ENCODE data around the gene HEG1.

HEG1 gene

DNA sequence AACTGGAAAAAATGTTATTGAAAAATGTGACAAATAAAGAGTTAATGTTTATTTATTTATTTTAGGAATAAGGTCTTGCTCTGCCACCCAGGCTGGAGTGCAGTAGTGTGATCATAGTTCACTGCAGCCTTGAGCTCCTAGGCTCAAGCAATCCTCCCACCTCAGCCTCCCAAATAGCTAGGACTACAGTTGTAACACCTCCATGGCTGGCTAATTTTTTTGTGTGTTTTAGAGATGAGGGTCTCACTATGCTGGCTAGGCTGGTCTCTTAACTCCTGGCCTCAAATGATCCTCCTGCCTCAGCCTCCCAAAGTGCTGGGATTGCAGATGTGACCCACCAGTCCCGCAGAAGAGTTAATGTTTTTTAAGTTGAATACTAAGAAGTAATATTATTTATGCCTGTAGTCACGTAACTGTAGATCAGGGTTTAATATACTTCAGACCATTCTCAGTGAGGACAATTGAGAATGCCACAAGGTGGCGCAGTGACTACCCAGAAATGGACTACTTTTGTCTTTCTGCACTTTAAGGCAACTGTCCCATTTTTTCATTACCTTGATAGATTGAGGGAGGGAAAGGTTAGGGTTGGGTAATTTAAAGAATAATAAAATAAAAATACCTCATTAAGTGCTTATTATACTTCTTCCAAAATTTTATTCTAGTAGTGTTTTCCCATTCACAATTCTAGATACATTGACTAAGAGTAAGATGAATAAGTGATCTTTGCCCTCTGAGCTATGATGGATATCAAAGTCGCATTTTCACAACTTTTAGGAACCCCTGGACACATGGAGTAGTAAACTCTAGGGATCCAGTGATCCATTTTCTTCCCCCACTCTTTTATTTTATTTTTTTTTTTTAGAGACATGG, 127.2 kb downstream of the HEG1 start:
- no peaks in the 10 kb centered on the region for H3K9me3 ChIP-seq (ENCODE audit: insufficient read depth, low read depth, low read length)
- H3K79me1 ChIP-seq (ENCODE audit: low read length): no peaks in the 10 kb centered on the region
- no peak overlapping the region for H2AK5ac ChIP-seq (ENCODE audit: low read length)
- no peak overlapping the region for H3K4me2 ChIP-seq (ENCODE audit: low read length)
- H3K18ac ChIP-seq (ENCODE audit: low read length): no peak overlapping the region
- H4K91ac ChIP-seq (ENCODE audit: low read depth, low read length): no peak overlapping the region
- H3K27ac ChIP-seq (ENCODE audit: low read depth, low read length): no peak overlapping the region
- H3K23ac ChIP-seq (ENCODE audit: low read length): no peak overlapping the region
- no peak overlapping the region for H2AFZ ChIP-seq (ENCODE audit: insufficient read depth, low read length, poor library complexity)
- no CpG with 5 or more reads among the region's 4 CpGs for WGBS (ENCODE audit: extremely low coverage, insufficient coverage, insufficient read length)
- H3K4me3 ChIP-seq (ENCODE audit: low read depth, low read length): no peak overlapping the region
- H3K79me2 ChIP-seq (ENCODE audit: control insufficient read depth, insufficient read depth, low read length, poor library complexity): no peaks in the 10 kb centered on the region
- no peak overlapping the region for H3K4ac ChIP-seq (ENCODE audit: low read depth, low read length)
- DNase-seq: peak; percentile 62 to 86
- H2BK5ac ChIP-seq (ENCODE audit: low read depth, low read length, poor library complexity): no peak overlapping the region
- H3K36me3 ChIP-seq (ENCODE audit: control insufficient read depth in 1 of 2, insufficient read depth in 2 of 2, low read length in 2 of 2): no peaks in the 10 kb centered on the region
- H4K12ac ChIP-seq (ENCODE audit: low read depth, low read length): no peak overlapping the region
- H4K8ac ChIP-seq (ENCODE audit: low read depth, low read length): no peak overlapping the region
- H2BK120ac ChIP-seq (ENCODE audit: insufficient read depth, low read length, poor library complexity): no peak overlapping the region
- H3K9ac ChIP-seq (ENCODE audit: low read length): no peak overlapping the region
- H2BK12ac ChIP-seq (ENCODE audit: low read length): no peak overlapping the region
- H3K14ac ChIP-seq (ENCODE audit: low read length): no peak overlapping the region
- H3K27me3 ChIP-seq (ENCODE audit: insufficient read depth, low read length): no peaks in the 10 kb centered on the region
- H3K4me1 ChIP-seq (ENCODE audit: control insufficient read depth in 1 of 2, insufficient read depth in 2 of 2, low read length in 2 of 2): no peaks in the 10 kb centered on the region

- Histone ChIP-seq H3K4ac (ENCODE audit: low read depth, low read length) (no peak overlapping the region), H3K4me1 (ENCODE audit: control insufficient read depth in 1 of 2, insufficient read depth in 2 of 2, low read length in 2 of 2) (no peaks in the 10 kb centered on the region), H3K36me3 (ENCODE audit: control insufficient read depth in 1 of 2, insufficient read depth in 2 of 2, low read length in 2 of 2) (no peaks in the 10 kb centered on the region), H2BK120ac (ENCODE audit: insufficient read depth, low read length, poor library complexity) (no peak overlapping the region), H4K8ac (ENCODE audit: low read depth, low read length) (no peak overlapping the region), H3K27me3 (ENCODE audit: insufficient read depth, low read length) (no peaks in the 10 kb centered on the region), H2BK5ac (ENCODE audit: low read depth, low read length, poor library complexity) (no peak overlapping the region), H3K23ac (ENCODE audit: low read length) (no peak overlapping the region), H2AK5ac (ENCODE audit: low read length) (no peak overlapping the region), H3K9me3 (ENCODE audit: insufficient read depth, low read depth, low read length) (no peaks in the 10 kb centered on the region), H3K14ac (ENCODE audit: low read length) (no peak overlapping the region), H3K9ac (ENCODE audit: low read length) (no peak overlapping the region), H3K79me2 (ENCODE audit: control insufficient read depth, insufficient read depth, low read length, poor library complexity) (no peaks in the 10 kb centered on the region), H3K4me3 (ENCODE audit: low read depth, low read length) (no peak overlapping the region), H3K4me2 (ENCODE audit: low read length) (no peak overlapping the region), H3K27ac (ENCODE audit: low read depth, low read length) (no peak overlapping the region), H2BK12ac (ENCODE audit: low read length) (no peak overlapping the region), H3K79me1 (ENCODE audit: low read length) (no peaks in the 10 kb centered on the region), H4K91ac (ENCODE audit: low read depth, low read length) (no peak overlapping the region), H3K18ac (ENCODE audit: low read length) (no peak overlapping the region), H4K12ac (ENCODE audit: low read depth, low read length) (no peak overlapping the region), H2AFZ (ENCODE audit: insufficient read depth, low read length, poor library complexity) (no peak overlapping the region)
- DNase-seq: no peak
- WGBS (ENCODE audit: extremely low coverage, insufficient coverage, insufficient read length): no CpG with 5 or more reads among the region's 2 CpGs
Observed at GRCh38 chr3:124927574-124928045, 128.2 kb downstream of the HEG1 start.

- no peak overlapping the region for H4K8ac ChIP-seq (ENCODE audit: low read depth, low read length)
- H2BK120ac ChIP-seq (ENCODE audit: insufficient read depth, low read length, poor library complexity): no peak overlapping the region
- H3K9me3 ChIP-seq (ENCODE audit: insufficient read depth, low read depth, low read length): no peaks in the 10 kb centered on the region
- H3K79me2 ChIP-seq (ENCODE audit: control insufficient read depth, insufficient read depth, low read length, poor library complexity): no peaks in the 10 kb centered on the region
- H3K4me3 ChIP-seq (ENCODE audit: low read depth, low read length): no peak overlapping the region
- no peak overlapping the region for H3K27ac ChIP-seq (ENCODE audit: low read depth, low read length)
- H3K4ac ChIP-seq (ENCODE audit: low read depth, low read length): no peak overlapping the region
- no peak overlapping the region for H3K14ac ChIP-seq (ENCODE audit: low read length)
- WGBS (ENCODE audit: extremely low coverage, insufficient coverage, insufficient read length): no CpG with 5 or more reads among the region's 4 CpGs
- no peak overlapping the region for H3K23ac ChIP-seq (ENCODE audit: low read length)
- no peaks in the 10 kb centered on the region for H3K4me1 ChIP-seq (ENCODE audit: control insufficient read depth in 1 of 2, insufficient read depth in 2 of 2, low read length in 2 of 2)
- no peak overlapping the region for H2AK5ac ChIP-seq (ENCODE audit: low read length)
- H3K27me3 ChIP-seq (ENCODE audit: insufficient read depth, low read length): no peaks in the 10 kb centered on the region
- H3K4me2 ChIP-seq (ENCODE audit: low read length): no peak overlapping the region
- H3K36me3 ChIP-seq (ENCODE audit: control insufficient read depth in 1 of 2, insufficient read depth in 2 of 2, low read length in 2 of 2): no peaks in the 10 kb centered on the region
- no peak overlapping the region for H3K9ac ChIP-seq (ENCODE audit: low read length)
- H2BK12ac ChIP-seq (ENCODE audit: low read length): no peak overlapping the region
- no peak for DNase-seq
- H4K12ac ChIP-seq (ENCODE audit: low read depth, low read length): no peak overlapping the region
- H4K91ac ChIP-seq (ENCODE audit: low read depth, low read length): no peak overlapping the region
- no peak overlapping the region for H2AFZ ChIP-seq (ENCODE audit: insufficient read depth, low read length, poor library complexity)
- no peak overlapping the region for H3K18ac ChIP-seq (ENCODE audit: low read length)
- no peaks in the 10 kb centered on the region for H3K79me1 ChIP-seq (ENCODE audit: low read length)
- H2BK5ac ChIP-seq (ENCODE audit: low read depth, low read length, poor library complexity): no peak overlapping the region
Observed at GRCh38 chr3:124926426-124927101, 129.2 kb downstream of the HEG1 start.

- H2BK120ac ChIP-seq (ENCODE audit: insufficient read depth, low read length, poor library complexity): no peak overlapping the region
- no peak overlapping the region for H3K4me2 ChIP-seq (ENCODE audit: low read length)
- no peak overlapping the region for H3K23ac ChIP-seq (ENCODE audit: low read length)
- no CpG with 5 or more reads among the region's 2 CpGs for WGBS (ENCODE audit: extremely low coverage, insufficient coverage, insufficient read length)
- H3K18ac ChIP-seq (ENCODE audit: low read length): no peak overlapping the region
- H3K79me2 ChIP-seq (ENCODE audit: control insufficient read depth, insufficient read depth, low read length, poor library complexity): no peaks in the 10 kb centered on the region
- H2BK5ac ChIP-seq (ENCODE audit: low read depth, low read length, poor library complexity): no peak overlapping the region
- H3K4ac ChIP-seq (ENCODE audit: low read depth, low read length): no peak overlapping the region
- H3K4me3 ChIP-seq (ENCODE audit: low read depth, low read length): no peak overlapping the region
- H4K12ac ChIP-seq (ENCODE audit: low read depth, low read length): no peak overlapping the region
- H2AFZ ChIP-seq (ENCODE audit: insufficient read depth, low read length, poor library complexity): no peak overlapping the region
- DNase-seq: no peak
- no peak overlapping the region for H2AK5ac ChIP-seq (ENCODE audit: low read length)
- no peak overlapping the region for H4K91ac ChIP-seq (ENCODE audit: low read depth, low read length)
- no peaks in the 10 kb centered on the region for H3K79me1 ChIP-seq (ENCODE audit: low read length)
- no peaks in the 10 kb centered on the region for H3K9me3 ChIP-seq (ENCODE audit: insufficient read depth, low read depth, low read length)
- no peak overlapping the region for H3K14ac ChIP-seq (ENCODE audit: low read length)
- H4K8ac ChIP-seq (ENCODE audit: low read depth, low read length): no peak overlapping the region
- no peak overlapping the region for H3K27ac ChIP-seq (ENCODE audit: low read depth, low read length)
- H3K27me3 ChIP-seq (ENCODE audit: insufficient read depth, low read length): no peaks in the 10 kb centered on the region
- no peak overlapping the region for H3K9ac ChIP-seq (ENCODE audit: low read length)
- no peaks in the 10 kb centered on the region for H3K36me3 ChIP-seq (ENCODE audit: control insufficient read depth in 1 of 2, insufficient read depth in 2 of 2, low read length in 2 of 2)
- peaks cover 0 to 2% of the 10 kb centered on the region in 2 experiments for H3K4me1 ChIP-seq (ENCODE audit: control insufficient read depth in 1 of 2, insufficient read depth in 2 of 2, low read length in 2 of 2)
- no peak overlapping the region for H2BK12ac ChIP-seq (ENCODE audit: low read length)
Observed at GRCh38 chr3:124924741-124925140, 131.1 kb downstream of the HEG1 start.

Data from trophoblast cell (in vitro differentiated cells and primary cell).